A549 (cell line): ENCODE measurements around the gene FAM149B1.

Experiments
- JUNB ChIP-seq: fragments of >200 bp; sonication (Bioruptor Twin); formaldehyde crosslinking; IDR thresholded peaks from 2 replicates; pipeline ENCODE4 v1.6.1; 2016
- POLR2A ChIP-seq: IDR thresholded peaks from 2 replicates; pipeline ENCODE4 v1.6.1; 2012; ENCODE audit warnings: mild to moderate bottlenecking, low read length
- SMC3 ChIP-seq: fragments of >200 bp; sonication (Bioruptor Twin); formaldehyde crosslinking; IDR thresholded peaks from 3 replicates; pipeline ENCODE4 v1.6.1; 2018; ENCODE audit warnings: inconsistent platforms
- TF ChIP-seq, protein P1 (sequence below): fragments of >200 bp; sonication (Bioruptor Twin); formaldehyde crosslinking; IDR thresholded peaks from 3 replicates; pipeline ENCODE4 v1.5.1; 2016
- TF ChIP-seq, protein P2 (sequence below): fragments of 450-650 bp; IDR thresholded peaks from 2 replicates; pipeline ENCODE4 v1.6.1; 2014; ENCODE audit warnings: antibody characterized with exemption

DNA sequence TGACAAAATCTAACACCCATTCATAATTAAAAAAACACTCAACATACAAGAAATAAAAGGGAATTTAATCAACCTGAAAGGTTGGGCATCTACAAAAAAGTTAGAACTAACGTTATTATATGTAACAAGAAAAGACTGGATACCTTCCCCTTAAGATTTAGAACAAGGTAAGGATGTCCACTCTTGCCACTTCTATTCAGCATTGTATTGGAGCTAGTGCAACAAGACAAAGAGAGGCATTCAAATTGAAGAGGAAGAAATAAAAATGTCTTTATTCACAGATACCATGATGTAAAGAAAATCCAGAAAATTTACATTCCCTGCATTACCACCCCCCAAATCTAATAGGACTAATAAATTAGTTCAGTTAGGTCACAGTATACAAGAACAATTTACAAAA is 18.3 kb downstream of the FAM149B1 start:
- TF ChIP-seq JUNB (no peak), POLR2A (no peak), SMC3 (no peak)
- TF ChIP-seq, protein P1, sequence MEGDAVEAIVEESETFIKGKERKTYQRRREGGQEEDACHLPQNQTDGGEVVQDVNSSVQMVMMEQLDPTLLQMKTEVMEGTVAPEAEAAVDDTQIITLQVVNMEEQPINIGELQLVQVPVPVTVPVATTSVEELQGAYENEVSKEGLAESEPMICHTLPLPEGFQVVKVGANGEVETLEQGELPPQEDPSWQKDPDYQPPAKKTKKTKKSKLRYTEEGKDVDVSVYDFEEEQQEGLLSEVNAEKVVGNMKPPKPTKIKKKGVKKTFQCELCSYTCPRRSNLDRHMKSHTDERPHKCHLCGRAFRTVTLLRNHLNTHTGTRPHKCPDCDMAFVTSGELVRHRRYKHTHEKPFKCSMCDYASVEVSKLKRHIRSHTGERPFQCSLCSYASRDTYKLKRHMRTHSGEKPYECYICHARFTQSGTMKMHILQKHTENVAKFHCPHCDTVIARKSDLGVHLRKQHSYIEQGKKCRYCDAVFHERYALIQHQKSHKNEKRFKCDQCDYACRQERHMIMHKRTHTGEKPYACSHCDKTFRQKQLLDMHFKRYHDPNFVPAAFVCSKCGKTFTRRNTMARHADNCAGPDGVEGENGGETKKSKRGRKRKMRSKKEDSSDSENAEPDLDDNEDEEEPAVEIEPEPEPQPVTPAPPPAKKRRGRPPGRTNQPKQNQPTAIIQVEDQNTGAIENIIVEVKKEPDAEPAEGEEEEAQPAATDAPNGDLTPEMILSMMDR, result no peak
- TF ChIP-seq, protein P2, sequence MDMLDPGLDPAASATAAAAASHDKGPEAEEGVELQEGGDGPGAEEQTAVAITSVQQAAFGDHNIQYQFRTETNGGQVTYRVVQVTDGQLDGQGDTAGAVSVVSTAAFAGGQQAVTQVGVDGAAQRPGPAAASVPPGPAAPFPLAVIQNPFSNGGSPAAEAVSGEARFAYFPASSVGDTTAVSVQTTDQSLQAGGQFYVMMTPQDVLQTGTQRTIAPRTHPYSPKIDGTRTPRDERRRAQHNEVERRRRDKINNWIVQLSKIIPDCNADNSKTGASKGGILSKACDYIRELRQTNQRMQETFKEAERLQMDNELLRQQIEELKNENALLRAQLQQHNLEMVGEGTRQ, result no peak
